GM21447 (cell line): ENCODE data around the gene FGF14.

Source experiments
- ATAC-seq: cut with Tn5 transposase; IDR thresholded peaks from one replicate; pipeline ENCODE4 v1.9.1; 2021; ENCODE audit not compliant: unreplicated experiment

The FGF14 gene

DNA sequence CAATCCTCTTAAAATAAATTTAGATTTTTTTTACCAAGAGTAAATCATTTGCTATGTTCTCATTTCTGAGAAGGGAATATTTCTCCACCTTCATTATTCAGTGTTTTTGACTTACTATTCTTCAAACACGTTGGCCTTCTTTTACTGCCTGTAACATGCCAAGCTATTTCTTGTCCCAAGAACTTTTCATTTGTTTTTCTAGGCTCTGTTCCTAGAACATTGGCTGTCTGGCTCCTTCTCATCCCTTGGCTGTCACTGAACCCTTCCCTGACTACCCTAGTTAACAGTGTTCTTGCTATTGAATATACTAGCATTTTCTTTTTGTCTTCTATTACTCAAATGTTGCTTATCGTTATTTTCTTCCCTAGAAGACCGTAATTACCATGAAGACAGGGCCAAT lies 701.2 kb downstream of the FGF14 start:
- ATAC-seq: no peak

- no peak for ATAC-seq
Measured at GRCh38 chr13:101698400-101698799, 703.4 kb downstream of the FGF14 start.

DNA sequence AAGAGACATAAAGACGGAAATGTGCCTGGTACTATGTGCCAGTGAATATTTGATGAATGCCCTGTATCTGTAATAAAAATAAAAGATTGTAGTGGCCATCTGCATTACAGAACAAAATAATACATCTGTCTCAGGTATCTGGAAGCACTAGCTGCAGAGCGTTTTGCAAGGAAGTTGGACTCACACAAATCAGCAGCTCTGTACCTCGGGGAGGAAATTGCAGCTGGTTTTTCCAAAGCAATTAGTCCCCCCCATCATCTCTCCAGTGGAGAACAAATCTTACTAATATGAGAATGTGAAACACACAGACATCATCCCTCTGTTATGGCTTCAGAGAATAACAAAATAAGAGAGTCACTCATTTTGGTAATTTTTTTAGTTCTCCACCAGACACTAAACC lies 704.1 kb downstream of the FGF14 start:
- ATAC-seq: no peak

DNA sequence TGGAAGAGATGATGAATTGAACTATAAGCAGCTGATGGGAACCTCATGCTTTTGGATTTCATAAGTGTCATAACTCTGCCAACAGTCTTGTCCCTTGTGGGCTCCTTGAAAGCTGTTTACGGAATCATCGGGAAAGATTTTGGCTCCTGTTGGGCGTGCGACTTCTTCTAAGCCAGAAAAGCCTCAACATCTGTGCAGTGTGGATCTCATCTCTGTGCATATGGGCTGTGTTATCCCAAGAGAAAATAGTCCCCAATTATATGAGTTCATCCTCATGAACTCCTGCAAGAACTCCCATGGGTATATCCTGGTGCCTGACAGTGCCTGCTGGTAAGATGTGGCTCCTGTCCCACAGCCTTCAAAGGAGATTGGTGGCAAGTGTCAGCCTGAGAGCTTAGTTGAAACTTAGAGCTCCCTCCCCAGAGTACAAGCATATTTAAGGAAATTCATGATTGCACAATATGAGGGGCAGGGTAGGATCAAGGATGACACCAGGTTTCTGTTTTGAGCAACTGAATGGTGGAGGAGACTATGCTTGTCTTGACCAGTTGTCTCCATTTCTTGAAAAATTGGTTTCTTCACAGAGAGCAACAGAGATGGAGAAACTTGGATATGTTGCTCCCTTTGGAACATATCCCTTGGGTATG lies 705.9 kb downstream of the FGF14 start:
- ATAC-seq: no peak

DNA sequence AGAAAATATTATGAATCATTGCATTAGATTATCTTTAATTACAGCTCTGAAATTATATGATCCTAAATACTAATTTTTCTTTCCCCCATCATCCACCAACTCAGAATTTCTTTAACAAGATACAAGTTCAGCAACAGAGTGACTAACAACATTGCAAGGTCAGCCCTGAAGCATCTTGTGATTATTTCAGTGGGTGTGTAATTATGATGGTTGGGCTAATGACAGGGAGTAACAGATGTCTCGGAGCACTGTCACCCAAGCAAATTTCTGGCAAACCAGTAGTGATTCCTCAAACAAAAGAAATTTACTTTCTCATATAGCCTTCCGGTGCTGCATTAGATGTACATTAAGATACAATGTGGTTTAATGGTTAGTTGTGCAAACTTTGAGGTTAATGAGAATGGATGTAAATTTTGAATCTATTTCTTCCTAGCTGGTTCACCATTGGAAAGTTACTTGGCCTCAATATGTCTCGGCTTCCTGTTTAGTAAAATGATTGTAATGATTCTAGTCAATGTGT lies 710.4 kb downstream of the FGF14 start:
- ATAC-seq: no peak

DNA sequence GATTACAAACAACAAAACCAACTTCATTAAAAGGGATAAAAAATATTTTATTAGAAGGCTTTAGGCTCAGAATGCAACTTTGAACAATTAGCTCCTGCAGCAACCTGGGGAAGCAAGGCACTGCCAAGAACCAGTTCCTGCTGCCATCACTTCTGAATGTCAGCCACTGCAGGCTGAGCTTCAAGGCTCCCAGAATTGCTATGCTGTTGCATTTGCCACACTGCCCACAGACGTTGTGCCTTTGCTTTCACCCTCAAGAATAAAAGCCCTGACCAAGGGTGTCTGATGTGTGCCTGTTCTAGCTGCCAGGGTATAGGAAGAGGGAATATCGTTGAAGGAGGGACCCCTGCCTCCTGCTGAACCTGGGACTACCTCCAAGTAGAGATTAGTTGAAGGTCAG lies 711.0 kb downstream of the FGF14 start:
- no peak for ATAC-seq

- ATAC-seq: no peak
Measured at GRCh38 chr13:101686003-101686402, 715.8 kb downstream of the FGF14 start.

- no peak for ATAC-seq
Measured at GRCh38 chr13:101681834-101682233, 720.0 kb downstream of the FGF14 start.

- no peak for ATAC-seq
Measured at GRCh38 chr13:101673360-101674105, 728.3 kb downstream of the FGF14 start.

GRCh38 chr13:101661839-101662238 lies 740.0 kb downstream of the FGF14 start:
- ATAC-seq: no peak
